Kidney capillary endothelial cell (primary cell): Measurements from ENCODE around the gene RPGR.

ENCODE experiments used
- DNase-seq: peaks from one replicate; pipeline ENCODE4 v3.0.0-alpha.2; 2018; ENCODE audit warnings: low spot score

The RPGR gene

DNA sequence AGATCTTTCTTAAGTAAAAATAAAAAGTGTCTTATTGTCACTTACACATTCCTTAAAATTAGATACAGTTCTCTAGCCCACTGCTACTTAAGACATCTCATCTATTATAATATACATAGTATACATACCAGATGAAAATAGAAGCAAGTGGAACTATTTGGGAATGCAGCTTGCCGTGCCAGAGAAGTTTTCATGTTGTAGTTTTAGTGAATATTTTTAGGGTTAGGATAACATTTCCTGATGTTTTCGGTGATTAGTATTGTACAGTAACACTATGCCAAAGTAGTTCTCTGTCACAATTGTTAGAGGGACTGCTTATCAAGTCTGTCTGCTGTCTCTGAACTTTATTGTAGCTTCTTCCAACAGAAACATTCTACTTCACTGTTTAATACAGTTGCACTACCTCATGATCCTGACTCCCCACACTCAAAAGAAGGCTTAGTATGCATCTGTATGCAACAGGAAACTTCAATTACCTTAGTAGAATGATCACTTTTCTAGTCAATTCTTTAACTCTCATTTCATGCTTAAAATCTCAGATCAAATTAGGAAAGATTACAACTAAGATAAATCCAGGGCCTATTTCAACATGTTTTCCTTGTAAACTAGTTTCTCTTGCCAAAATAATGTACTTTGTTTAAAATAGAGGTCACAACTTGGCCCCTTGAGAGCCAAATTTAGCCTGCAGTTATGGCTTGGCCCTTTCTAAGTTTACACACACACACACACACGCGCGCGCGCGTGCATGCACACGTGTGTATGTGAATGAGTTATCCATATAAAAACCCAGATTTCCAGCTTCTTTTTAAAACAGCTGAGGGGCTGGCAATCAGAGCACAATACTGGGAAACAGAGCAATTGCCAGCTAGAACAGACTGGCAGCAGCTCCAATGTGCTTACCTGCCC lies 64.3 kb downstream of the RPGR start:
- DNase-seq: no peak

- peak; percentile 4 for DNase-seq
Observed at GRCh38 chrX:38260231-38260630, 67.1 kb downstream of the RPGR start.

GRCh38 chrX:38256019-38256418 lies 71.3 kb downstream of the RPGR start:
- no peak for DNase-seq

GRCh38 chrX:38249965-38250364 lies 77.3 kb downstream of the RPGR start:
- DNase-seq: no peak

DNA sequence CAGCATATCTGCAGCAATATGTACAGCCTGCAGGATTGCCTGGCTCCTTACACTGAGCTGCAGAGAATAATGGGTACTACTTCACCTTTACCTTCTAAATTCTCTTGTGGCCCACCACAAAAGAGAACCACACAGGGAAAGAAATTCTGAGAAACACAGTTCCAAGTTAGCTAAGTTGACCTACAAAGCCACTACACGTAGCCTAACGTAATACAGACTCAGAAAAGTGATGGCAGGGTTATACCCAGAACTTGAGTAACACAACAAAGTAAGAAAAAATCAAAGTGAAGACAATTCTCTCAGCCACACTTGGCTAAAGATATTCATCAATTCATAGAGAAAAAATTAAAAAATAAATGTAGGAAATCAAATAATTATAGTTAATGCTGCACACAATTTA lies 80.3 kb downstream of the RPGR start:
- DNase-seq: no peak

- no peak for DNase-seq
Observed at GRCh38 chrX:38240541-38240940, 86.8 kb downstream of the RPGR start.

- no peak for DNase-seq
Observed at GRCh38 chrX:38236901-38237615, 90.3 kb downstream of the RPGR start.

DNA sequence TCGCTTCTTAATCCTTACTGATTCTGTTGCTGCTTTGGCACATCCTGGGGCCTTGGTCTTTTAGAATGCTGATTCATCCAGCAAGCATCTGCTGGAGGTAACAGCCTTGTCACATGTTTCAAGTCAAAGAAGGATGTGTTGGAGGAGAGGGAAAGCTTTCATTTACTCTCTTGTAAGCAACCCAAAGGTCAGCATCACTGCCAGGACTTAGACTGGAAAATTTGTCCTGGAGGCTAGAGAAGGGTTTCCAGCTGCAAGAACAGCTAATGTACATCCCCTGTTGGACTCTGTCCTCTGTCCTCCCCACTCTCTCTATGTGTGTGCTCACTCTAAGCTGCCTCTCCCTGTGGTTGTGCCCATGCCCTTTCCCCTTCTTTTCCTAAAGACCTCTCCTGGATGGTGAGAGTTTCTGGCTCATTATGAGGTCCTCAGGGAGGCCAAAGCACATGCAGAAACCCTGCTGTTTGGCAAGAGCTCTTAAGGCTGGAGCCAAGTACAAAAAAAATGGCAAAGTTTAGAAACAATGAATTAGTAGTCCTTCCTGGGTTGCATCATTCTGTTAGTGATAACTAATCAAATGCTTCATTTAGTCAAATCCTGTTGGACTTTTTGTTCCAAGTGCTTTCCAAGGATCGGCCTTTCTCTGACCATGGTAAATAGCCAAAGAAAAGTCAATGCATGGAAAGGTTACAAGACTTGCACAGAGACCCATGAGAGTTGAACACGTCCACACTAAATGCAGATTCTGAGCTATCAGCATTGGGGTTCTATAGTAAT lies 93.2 kb downstream of the RPGR start:
- DNase-seq: no peak

- no peak for DNase-seq
Observed at GRCh38 chrX:38232079-38232686, 95.1 kb downstream of the RPGR start.

DNA sequence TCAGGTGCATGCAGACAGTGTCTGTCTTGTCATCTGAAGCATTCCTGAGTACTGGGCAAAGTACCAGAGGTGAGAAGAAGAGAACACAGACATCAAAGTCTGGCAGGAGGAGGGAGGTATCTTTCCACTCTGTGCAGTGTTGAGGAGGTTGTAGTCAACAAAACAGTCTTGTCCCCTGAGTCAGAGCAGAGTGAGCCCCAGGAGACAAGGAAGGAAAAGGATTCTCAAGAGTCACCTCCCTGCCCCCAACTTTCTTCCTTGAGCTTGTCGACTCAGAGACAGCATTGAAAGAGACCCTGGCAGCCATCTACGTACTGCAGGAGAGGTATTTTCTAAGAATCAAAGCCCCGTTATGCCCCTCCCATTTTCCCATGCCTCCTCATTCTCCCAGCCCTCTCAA lies 102.2 kb downstream of the RPGR start:
- peak; percentile 26 for DNase-seq

GRCh38 chrX:38224160-38224559 lies 103.1 kb downstream of the RPGR start:
- no peak for DNase-seq

- no peak for DNase-seq
Observed at GRCh38 chrX:38221391-38221929, 105.8 kb downstream of the RPGR start.

- DNase-seq: no peak
Observed at GRCh38 chrX:38220415-38221390, 106.6 kb downstream of the RPGR start, which contains the start of gene SRPX. SRPX (minus strand) TSS chrX:38220871; CDS start chrX:38220792, 79 bp downstream.

DNA sequence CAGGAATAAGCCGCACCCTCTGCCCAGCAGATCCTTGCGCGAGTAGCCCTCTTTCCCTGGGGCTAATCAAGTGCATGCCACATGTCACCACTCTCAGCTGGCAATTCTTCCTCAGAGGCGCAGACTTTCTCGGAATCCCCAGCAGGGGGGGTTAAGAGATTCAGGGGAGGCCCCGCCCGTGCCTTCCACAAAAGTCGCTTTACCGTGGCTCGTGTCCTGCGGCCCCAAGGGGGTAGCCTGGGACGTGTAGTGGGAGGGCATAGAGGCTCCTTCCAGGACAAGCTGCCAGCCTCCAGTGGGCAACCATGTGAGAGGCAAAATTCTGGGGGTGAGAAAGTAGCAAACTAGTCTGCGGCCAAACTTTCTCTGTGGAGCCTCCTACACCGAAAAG lies 107.3 kb downstream of the RPGR start:
- DNase-seq: no peak
